GM19395 (cell line): ENCODE results near the gene GINS1.
A peak's percentile ranks its signal among the peaks of the same experiment; 100 is the strongest.
"Not testable (repeated sequence)": the region's sequence is repeated elsewhere in the genome, so short reads cannot be mapped to it uniquely, and the experiment has no call there.

Experiments used
- ATAC-seq: cut with Tn5 transposase; IDR thresholded peaks from one replicate; pipeline ENCODE4 v1.9.1; 2021; ENCODE audit warnings: mild to moderate bottlenecking, moderate library complexity; ENCODE audit not compliant: unreplicated experiment

The GINS1 gene

DNA sequence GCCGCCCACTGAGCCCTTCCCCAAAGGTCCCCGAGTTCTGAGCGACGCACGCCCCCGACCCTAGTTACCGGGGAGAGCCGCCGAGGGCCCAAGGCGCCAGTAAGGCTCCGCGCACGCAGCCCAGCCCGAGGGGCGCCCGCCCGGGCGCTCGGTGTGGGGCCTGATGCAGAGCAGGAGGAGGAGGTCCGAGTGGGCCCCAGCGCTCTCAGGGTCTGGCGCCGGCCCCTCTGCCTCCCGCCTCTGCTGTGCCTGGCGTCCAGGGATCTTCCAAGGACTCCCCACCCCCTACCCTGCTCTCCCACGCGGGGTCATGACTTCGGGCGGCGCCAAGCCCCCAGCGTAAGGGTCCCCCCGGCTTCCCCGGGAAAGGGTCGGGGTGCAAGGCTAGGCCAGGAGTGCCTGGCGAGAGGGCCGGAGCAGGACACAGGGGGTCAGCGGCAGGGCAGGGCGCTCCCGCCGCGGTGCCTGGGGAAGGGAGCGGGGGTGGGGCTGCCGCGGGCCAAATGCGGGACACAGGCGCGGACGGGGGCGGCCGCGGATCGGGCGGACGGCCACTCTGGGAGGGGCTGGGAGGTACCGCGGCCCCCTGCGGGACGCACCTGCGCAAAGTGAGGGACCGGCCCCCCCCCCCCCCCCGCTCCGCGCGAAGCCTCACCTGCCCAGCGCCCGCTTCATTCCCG, 17.5 kb upstream of the GINS1 start:
- peak; percentile 35 for ATAC-seq

DNA sequence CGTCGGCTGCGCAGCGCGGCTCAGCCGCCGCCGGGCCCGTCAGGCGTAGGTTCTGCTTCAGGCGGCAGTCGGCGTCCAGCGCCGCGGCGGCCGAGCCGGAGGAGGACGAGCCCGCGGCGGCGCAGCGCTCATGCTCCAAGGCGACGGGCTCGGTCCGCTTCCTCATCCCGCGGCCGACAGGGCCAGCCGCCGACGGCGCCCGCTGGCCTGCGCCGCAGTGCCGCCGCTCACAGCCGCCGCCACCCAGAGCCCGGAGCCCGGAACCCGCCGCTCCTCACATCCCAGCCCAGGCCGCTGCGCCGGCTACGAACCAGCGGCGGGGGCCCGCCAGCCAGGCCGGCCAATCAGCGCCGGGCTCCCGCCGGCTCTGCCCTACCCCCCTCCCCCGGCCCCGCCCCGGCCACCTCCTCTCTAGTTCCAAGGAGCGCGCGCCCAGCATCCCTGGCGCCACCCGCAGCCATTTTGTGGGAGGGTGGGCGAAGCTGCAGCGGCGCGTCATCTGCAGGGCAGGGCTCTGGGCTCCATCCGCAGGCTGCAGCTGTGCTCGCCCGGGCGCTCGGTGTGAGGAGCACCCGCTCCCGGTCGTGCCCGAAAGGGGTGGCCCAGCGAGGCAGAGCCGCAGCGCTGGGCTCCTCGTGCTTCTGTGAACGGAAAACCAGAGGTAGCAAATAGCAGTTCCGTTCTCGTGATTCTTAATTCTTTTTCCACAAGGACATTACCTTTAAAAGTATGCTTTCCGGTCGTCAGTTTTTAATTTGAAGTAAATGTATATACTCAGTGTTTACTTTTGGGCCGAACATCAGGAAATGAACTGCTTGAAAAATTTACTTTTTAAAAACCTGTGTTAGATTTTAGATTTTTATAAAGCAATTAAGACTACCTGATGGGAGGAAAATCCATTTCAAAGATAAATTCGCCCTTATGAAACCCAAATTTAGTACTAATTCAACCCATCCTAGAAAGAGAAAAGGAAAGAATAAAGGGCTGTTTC, 16.6 kb upstream of the GINS1 start, which contains the start of gene ABHD12:
Gene ABHD12, minus strand, starts transcription at position 298 of the 991 bp plus-strand sequence. Its CDS starts 132 bp downstream, at position 166.
- peak; percentile 90 for ATAC-seq

GRCh38 chr20:25394276-25394675, 13.2 kb upstream of the GINS1 start:
- no peak for ATAC-seq

GRCh38 chr20:25394996-25395395, 12.5 kb upstream of the GINS1 start:
- ATAC-seq, result no peak

DNA sequence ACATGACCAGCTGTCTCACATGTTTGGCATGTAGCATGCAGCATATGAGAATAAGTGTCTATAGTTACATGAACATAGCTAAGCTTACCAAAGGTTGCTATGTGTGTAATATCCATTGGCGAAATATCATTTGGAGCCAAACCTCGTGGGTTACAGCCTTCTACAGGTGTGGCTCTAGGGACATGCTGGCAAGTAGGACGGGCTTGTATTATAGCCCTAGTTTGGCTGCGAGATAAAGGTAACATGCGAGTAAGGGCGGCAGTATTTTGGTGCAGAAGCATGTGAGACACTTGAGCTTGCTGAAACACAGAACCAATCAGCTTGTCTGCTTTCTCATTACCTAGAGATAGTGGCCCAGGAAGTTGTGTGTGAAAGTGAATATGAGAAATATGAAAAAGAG, 10.4 kb upstream of the GINS1 start:
- ATAC-seq, result no peak

- ATAC-seq, result no peak
Measured at GRCh38 chr20:25397821-25398220, 9.7 kb upstream of the GINS1 start.

DNA sequence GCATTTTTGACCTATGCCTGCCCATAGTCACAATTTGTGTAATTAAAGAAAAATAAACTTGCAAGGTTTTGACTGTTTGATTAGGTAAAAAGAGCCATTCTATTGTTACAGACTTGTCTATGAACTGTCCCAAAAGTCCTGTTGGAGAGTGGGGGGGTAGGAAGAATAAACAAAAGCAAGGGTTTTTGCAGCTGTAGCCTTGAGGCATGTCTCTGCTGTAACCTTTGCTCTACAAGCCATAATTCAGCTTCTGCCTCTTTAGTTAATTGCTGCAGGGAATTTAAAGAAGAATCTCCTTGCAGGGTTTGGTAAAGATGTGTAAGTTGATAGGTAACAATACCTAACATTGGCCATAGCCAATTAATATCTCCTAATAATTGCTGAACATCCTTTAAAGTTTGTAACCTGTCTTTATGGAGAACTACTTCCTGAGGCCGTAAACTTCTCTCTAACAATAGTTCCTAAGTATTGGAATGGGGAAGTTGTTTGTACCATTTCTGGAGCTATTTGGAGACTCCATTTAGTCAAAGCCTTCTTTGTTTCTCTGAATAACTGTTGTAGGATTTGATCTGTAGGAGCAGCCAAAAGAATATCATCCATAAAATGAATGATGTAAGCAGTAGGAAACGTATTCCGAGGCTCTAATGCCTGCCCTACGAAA, 9.0 kb upstream of the GINS1 start:
- ATAC-seq, result no peak

DNA sequence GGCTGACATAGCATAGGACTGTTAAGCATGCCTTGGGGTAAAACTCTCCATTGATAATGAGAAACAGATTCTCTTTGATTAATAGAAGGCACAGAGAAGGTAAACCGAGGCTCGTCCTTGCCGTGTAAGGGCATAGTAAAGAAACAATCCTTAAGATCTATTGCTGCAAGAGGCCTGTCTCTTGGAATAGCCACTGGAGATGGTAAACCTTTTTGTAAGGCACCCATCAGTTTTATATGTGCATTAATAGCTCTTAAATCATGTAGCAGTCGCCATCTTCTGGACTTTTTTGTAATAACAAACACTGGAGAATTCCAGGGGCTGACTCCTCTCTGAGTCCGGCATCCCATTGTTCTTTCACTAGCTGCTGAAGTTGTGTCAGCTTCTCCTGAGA, 8.4 kb upstream of the GINS1 start:
- peak; percentile 67 for ATAC-seq

DNA sequence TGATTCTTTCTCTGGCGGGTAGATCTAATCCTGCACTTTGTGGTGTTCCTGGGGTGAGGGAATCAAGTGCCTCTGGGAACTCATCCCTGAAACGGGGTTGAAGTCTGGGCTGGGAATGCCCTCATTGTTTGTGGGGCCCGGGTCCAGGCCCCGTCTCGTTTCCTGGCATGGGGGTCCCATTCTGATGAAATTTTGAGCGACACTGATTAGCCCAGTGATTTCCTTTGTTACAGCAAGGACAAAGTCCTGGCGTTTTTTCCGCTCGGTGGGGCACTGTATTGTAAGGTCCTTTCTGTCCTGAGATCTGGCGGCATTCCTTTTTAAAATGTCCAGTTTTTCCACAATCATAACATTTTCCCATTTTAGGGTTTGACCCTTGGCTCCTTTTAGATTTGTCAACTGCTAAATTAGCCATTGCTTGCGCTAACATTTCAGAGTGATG, 7.2 kb upstream of the GINS1 start:
- not testable (repeated sequence) for ATAC-seq

DNA sequence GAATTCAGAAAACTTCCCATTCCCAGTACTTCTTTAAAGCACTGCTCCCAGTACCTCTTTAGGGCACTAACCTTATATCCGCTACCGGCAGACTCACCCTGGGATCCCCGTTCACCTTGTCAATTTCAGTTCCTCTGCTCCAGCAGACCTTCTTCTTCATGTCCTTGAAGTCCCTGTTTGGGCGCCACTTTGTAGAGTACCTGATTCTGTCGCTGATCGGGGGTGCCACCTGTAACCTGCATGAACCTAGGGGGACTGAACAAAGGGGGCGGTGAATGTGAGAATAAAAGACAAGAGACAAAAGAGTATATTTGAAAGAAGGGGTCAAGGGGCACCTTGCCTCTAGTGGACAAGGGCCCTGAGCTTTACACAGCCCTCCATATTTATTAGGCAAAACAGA, 4.9 kb upstream of the GINS1 start:
- ATAC-seq, result no peak

- no peak for ATAC-seq
Measured at GRCh38 chr20:25408170-25408547, 686 bp downstream of the GINS1 start.

DNA sequence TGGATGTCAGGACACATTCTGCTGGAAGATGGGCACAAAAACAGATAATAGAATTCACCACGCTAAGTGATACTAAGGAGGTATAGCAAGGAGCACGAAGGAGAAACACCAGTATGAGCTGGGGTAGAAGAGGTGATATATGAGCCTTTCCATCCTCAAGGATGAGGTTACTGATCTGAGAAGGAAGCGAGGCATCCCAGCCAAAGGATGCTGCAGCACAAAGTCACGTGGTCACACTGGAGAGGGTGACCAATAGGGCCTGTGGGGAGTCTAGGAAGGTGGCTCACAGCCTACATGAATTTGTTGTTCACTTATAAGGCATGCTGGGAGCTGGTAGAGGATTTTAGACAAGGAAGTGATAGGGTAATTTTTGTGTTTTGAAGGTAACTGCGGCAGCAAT, 1.4 kb downstream of the GINS1 start:
- ATAC-seq, result no peak

DNA sequence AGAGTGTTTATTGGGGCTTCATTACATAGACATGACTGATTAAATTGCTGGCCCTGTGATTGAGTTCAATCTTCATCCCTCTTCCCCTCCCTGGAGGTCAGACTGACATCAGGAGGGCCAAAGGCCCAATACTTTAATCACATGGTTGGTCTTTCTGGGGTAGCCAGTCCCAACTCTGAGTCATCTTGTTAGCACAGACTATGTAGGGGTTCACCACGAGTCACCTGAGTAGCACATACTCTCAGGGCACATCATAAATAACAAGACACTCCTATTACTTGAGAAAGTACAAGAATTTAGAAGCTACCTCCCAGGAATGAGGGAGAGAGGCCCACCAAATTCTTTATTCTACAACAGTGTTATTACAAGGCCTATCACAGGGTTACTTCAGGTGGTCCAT, 11.3 kb downstream of the GINS1 start:
- ATAC-seq, result no peak

GRCh38 chr20:25421102-25421501, 13.6 kb downstream of the GINS1 start:
- ATAC-seq, result no peak

- no peak for ATAC-seq
Measured at GRCh38 chr20:25422032-25422431, 14.6 kb downstream of the GINS1 start.

DNA sequence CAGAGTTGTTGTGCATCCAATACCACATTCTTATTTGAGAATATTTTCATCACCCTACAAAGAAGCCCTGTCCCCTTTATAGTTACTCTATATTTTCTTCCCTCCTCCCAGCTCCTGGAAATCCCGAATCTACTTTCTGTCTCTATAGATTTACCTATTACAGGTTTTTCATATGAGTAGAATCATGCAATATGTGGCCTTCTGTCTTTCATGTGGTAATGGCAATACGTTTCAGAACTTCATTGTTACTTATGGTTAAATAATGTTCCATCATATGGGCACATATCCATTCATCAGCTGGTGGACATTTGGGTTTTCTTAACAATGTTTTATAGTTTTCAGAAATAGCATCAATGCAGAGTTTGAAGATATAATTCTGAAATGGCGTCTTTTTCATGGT, 17.1 kb downstream of the GINS1 start:
- ATAC-seq, result no peak

- ATAC-seq, result no peak
Measured at GRCh38 chr20:25437153-25437581, 29.7 kb downstream of the GINS1 start.

DNA sequence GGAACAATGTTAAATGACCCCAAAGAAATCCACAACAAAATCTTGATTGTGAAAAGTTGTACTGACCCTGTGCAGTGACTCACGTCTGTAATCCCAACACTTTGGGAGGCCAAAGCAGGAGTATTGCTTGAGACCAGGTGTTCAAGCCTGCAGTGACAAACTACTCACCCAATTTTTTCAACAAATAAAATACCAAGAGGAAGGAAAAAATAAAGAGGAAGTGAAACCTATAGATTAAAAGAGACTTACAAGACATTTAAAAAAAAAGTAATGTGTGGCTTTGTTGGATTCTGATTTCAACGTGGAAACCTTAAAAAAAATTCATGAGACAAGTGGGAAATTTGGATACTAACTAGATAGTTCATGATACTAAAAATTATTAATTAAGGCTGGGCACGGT, 31.9 kb downstream of the GINS1 start:
- ATAC-seq, result no peak

DNA sequence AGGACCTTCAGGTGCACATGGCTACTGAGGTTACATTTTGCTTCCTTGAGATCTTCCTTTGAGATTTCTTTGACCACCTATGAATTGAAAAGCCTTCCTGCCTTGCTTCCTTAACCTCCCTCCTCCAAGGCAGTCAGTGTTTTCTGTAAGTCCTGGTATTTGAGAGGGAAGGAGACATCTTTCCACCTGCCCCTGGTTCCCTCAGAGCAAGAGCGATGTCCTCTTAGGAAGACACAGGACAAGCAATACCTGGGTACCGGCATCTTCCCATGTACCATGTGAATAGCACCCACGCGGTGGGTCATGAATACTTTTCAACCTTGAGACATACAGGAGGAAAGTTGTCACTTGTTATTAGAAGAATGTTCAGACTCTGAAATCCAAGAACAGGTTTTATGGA, 37.1 kb downstream of the GINS1 start:
- no peak for ATAC-seq

DNA sequence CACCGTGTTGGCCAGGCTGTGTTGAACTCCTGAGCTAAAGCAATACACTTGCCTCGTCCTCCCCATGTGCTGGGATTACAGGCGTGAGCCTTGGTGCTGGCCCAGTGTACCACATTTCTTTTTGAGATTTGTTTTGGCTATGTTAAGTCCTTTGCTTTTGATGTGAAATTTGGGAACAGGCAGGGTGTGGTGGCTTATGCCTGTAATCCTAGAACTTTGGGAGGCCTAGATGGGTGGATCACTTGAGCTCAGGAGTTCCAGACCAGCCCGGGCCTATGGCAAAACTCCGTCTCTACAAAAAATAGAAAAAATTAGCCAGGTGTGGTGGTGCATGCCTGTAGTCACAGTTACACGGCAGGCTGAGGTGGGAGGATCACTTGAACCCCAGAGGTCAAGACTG, 40.2 kb downstream of the GINS1 start:
- ATAC-seq, result no peak

DNA sequence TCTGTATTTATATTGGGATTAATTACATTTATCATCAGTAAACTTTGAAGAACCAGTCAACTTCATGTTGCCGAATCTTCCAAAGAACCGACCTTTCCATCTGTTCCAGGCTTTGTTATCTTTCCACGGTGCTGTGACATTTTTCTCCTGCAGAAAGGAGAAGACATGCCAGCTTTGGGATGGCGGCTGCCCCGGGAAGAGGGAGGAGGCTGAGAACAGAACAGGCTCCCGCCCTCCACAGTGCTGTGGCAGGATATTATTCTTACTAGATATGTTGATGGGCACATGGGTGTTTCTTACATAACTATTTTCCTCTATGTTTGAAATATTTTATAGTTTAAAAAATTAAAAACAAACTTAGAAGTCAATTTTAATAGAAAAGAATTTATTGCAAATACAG, 44.9 kb downstream of the GINS1 start:
- no peak for ATAC-seq
